GM04503 (cell line): ENCODE data around the gene SNCB.
"Not testable (repeated sequence)": the region's sequence is repeated elsewhere in the genome, so short reads cannot be mapped to it uniquely, and the experiment has no call there.

Experiments
- DNase-seq: peaks from one replicate; pipeline ENCODE4 v3.0.0-alpha.2; 2012; ENCODE audit warnings: low read depth

The SNCB gene

DNA sequence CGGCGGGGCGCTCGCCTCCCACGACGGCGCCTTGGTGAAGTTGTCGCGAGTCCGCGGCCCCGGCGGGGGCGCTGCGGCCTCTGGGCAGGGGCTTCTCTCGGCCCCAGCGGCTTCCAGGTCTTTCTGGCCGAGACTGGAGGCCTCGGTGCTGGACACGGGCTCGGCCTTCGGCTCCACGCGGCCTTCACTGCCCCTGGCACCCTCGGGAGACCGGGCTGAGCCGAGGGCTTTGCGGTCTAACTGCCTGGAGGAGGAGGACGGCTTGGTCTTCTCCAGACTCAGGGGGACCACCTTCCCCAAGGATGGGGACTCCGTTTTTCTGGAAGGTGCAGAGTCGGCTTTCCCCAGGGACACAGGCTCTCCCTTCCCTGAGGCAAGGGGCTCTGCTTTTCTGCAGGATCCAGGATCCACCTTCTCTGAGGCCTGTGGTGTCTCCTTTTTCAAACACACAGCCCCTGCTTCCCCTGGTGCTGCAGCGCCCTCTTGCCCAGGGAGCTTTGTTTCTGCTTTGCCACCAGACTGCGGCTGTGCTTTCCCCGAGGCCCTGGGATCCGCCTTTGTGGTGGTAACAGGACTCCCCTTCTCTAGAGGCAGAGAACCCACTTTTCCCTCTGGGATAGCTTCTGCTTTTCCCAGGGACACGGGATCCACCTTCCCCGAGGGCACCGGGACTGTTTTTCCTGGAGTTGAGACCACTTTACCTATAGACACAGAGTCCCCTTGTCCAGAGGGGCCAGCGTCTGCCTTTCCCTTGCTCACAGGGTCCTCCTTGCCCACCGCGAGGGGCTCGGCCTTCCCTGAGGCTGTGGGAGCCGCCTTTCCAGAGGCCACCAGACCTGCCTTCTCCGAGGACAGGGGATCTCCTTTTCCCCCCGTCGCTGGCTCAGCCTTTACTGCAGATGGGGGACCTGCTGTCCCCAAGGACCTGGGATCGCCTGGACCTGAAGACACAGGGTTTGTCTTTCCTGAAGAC, 32.6 kb downstream of the SNCB start:
- no peak for DNase-seq

DNA sequence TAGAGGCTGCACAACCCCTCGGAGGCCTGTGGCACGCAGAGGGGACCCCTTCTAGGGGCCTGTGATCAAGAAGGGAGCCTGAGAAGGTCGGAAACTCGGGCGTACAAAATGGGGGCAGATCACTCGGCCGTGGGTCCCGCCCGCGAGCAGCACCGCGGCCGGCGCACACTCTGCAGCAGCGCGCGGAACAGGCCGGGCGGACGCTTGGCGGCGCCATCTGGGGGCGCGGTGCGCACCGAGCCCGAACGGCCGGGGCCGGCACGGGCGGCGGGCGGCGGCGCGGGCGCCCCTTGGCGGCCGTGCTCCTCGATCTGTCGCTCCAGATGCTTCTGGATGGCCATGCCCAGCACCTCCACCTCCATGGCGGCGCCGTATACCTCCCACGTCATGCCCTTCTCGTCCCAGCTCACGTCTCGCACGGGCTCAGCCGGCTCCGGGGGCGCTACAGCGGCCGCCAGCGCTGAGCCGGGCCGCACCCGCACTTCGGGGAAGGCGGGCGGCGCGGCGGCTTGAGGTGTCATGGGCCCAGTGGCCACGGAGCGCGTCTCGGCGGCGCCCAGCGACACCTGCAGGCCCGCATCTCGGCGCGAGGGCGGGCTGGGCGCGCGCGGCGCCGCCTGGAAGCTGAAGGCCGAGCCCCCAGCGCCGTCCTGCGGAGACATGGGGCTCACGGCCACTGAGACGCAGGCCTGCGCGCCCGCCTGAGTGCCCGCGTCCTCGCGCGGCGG, 33.5 kb downstream of the SNCB start:
- no peak for DNase-seq

DNA sequence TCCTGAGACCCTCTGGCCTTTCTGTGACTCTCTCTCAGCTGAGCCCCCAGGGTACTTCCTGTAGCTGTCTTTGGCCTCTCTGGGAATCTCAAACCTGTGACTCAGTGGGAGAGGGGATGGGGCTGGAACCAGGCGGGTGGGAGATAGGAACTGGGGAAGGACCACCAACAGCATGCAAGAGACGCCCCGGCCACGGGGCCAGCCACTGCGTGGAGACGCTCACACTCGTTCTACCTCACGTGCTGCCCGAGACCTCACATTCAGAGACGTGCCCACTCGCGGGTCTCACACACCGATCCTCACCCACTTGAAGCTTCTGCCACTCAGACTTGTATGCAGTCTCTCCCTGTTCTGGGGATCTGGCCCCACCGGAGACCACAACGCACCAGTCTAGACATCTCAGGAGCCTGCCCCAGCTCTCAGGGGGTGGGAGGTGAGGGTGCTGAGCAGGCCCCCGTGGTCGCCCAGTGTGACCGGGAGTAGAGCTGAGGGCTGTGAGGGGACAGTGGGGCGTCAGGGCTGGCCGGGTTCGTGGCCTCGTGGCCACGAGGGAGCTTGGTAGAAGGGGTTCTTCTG, 34.2 kb downstream of the SNCB start:
- DNase-seq: no peak

DNA sequence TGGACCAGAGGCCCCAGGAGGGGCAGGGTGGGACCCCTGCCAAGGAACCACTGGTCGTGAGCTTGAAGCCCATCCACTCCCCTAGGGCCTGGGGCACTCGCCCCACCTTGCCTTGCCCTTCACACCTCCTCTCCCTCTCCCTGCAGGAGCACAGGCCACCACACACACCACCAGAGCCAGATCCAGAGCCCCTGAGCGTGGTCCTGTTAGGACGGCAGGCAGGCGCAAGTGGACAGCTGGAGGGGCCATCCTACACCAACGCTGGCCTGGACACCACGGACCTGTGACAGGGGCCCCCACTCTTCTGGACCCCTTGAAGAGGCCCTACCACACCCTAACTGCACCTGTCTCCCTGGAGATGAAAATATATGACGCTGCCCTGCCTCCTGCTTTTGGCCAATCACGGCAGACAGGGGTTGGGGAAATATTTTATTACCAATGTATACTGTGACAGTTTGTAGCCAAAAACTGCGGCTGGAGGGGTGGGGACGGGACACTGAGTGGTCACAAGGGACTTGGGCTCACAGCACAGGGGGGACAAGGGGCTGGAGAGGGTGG, 34.9 kb downstream of the SNCB start:
- no peak for DNase-seq

DNA sequence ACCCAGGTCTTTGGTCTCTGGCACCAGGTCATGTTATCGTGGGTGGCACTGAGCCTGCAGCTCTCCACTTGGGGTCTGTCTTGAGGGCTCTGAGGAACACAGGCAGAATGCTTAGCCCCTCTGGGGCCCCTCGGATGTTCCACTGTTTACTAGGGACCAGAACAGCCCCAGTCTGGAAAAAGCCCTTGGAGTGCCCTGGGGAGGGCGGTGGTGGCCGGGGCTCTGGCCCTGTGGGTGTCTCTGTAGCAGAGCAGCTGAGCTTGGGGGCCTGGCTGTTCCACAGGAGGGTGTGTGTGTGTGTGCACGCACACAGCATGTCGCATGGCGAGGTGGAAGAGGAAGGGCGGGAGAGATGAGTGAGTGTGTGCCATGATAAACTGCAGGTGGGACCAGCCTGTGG, 35.8 kb downstream of the SNCB start:
- DNase-seq: no peak

DNA sequence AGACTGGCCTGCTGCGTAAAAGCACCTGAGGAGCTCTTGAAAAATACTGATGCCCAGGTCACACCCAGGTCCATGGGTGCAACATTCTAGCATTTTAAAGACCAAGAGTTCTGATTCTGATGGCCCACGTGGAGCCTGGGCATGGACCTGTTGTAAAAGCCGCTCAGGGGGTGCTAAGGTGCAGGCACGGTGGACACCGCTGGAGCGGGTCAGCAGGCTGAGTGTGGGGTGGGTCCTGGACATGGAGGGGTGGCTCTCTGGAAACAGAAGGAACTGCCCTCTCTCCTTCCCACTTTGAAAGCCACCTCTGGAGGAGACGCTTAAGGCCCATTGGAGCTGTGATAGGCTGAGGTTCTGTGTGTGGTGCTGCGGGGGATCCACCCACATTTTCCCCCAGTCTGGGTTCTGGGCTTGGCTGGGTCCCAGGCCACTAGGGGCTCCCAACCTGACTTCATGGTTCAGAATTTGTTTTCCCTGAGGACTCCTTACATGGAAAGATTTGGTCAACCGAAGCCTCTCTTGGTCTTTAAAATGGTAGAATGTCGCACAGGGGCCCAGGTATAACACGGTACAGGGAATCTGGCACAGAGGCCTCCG, 37.0 kb downstream of the SNCB start:
- no peak for DNase-seq

DNA sequence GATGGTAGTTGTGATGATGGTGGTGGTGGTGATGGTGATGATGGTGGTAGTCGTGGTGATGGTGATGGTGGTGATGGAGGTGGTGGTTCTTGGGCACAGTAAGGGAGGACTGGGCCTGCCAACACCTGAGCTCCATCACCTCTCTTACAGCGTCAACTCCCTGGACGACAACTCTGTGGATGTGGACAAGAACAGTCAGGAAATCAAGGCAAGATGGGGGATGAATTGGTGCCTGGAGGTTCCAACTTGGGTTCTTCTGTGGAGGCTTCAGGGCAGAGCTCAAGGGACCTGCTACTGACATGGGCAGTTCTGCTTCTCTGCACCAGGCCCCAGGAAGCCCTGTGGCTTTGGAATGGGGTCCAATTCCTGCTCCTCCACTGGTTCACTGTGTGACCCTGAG, 37.8 kb downstream of the SNCB start:
- no peak for DNase-seq

DNA sequence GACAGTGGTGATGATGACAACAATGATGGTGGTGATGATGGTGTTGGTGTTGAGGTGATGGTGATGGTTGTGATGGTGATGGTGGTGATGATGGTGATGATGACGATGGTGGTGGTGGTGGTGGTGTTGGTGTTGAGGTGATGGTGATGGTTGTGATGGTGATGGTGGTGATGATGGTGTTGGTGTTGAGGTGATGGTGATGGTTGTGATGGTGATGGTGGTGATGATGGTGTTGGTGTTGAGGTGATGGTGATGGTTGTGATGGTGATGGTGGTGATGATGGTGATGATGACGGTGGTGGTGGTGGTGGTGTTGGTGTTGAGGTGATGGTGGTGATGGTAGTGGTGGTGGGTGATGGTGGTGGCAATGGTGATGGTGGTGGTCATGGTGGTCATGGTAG, 38.7 kb downstream of the SNCB start:
- DNase-seq: not testable (repeated sequence)

DNA sequence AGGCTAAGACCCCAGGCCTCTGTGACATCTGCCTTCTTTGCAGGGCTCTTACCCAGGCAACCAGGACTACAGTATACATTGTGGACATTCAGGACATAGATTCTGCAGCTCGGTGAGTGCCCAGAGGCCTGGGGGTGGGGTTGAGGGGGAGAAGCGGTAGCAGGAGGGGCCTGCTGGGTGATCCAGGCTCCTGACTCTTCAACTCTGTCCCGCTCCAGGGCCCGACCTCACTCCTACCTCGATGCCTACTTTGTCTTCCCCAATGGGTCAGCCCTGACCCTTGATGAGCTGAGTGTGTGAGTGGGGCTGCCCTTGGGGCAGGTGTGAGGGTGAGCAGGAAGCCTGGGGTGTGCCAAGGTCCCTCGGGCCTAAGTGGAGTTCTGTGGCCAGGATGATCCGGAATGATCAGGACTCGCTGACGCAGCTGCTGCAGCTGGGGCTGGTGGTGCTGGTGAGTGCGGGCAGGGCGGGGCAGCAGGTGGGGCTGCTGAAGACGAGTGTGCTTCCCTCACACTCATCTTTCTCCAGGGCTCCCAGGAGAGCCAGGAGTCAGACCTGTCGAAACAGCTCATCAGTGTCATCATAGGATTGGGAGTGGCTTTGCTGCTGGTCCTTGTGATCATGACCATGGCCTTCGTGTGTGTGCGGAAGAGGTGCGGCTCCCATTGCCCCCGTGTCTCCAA, 40.2 kb downstream of the SNCB start:
- no peak for DNase-seq

DNA sequence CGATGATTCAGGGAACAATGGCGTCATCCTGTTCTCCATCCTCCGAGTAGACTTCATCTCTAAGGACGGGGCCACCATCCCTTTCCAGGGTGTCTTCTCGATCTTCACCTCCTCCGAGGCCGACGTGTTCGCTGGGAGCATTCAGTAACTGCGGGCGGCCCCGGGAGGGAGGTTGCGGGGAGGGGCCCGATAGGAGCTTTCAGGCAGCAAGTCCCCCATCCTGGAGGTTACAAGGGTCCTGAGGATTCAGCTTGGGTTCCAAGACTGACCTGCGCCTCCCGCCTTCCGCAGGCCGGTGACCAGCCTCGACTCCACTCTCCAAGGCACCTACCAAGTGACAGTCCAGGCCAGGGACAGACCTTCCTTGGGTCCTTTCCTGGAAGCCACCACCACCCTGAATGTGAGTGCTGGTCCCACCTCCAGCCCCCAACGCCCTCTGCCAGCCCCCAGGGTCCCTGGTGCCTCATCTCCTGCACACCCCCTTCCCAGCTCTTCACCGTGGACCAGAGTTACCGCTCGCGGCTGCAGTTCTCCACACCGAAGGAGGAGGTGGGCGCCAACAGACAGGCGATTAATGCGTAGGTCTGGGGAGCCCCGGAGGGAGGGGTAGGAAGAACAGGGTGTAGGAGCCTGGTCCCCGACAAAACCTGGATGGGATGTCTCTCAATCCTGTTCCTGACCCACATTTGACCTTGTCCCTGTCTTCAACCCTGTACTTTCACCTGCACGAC, 41.1 kb downstream of the SNCB start:
- DNase-seq: no peak

DNA sequence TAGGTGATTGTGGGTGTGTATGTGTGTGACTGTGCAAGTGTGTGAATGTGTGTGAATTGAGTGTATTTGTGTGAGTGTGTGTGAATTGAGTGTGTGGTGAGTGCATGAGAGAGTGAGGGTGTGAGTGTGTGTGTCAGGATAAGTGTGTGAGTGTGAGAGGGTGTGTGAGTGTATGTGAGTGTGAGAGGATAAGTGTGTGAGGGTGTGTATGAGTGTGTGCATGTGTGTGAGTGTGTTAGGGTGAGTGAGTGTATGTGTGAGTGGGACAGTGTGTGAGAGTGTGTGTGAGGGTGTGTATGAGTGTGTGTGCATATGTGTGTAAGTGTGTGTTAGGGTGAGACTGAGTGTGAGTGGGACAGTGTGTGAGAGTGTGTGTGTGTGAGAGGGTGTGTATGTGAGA, 42.0 kb downstream of the SNCB start:
- DNase-seq: no peak

DNA sequence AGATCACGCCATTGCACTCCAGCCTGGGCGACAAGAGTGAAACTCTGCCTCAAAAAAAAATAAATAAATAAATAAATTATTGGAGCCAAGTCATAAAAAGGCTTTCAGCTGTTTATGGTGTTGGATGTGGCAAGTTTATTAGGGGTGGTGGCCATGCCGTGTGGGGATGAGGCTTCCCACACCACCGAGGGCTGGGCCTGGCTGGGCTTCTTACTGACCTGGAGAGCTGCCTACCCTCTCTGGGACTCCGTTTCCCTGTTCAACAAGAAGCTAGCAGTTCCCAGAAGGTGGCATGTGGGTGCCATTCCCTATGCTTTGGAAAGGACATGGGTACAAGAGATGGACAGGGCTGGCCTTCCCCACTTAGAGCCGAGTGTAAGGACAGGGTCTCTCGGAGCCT, 42.9 kb downstream of the SNCB start:
- DNase-seq: no peak

DNA sequence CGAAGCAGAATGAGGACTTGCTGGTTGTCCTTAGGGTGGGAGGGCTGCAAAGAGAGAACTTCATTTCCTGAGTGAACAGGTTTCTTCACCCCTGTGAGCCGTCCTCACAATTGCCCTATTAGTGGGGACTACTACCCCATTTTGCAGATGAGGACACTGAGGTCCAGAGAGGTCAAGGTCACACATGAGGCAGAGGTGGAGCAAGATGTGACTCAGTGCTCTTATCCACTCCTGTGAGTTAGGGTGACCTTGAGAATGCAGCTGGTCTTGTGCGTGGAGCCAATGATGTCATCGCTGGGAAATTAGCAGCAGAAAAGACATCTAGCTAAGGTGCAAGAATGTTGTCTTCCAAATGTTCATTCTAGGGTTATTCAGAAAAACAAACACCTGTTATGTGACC, 47.3 kb downstream of the SNCB start:
- no peak for DNase-seq

DNA sequence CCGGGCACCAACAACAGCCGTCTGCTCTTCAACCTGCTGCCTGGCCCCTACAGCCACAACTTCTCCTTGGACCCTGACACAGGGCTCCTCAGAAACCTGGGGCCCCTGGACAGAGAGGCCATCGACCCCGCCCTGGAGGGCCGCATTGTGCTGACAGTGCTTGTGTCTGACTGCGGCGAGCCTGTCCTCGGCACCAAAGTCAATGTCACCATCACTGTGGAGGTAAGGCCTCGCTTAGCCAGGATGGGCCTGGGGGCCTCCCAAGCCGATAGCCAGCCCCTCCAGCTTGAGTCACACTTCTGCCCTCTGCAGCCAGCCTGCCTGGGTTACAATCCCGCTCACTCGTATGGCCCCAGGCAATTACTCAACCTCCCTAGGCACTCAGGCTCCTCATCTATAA, 49.0 kb downstream of the SNCB start:
- no peak for DNase-seq

DNA sequence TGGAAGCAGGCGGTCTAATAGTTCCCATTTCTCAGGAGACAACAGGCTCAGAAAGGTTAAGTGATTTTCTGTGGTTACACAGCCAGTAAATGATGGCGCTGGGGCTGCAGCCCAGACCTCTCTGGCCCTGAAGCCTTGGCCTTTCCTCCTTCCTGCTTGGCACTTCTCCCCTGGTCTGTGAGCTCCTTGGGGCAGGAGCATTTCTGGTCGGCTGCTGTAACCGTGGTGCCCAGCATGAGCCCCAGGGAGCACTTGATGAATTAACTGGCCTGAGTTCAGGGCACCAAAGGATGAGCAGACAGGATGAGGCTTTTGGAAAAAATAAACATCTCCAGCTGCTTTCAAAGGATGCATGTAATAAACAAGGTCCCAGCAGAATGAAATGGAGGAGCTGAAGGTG, 51.0 kb downstream of the SNCB start:
- no peak for DNase-seq

DNA sequence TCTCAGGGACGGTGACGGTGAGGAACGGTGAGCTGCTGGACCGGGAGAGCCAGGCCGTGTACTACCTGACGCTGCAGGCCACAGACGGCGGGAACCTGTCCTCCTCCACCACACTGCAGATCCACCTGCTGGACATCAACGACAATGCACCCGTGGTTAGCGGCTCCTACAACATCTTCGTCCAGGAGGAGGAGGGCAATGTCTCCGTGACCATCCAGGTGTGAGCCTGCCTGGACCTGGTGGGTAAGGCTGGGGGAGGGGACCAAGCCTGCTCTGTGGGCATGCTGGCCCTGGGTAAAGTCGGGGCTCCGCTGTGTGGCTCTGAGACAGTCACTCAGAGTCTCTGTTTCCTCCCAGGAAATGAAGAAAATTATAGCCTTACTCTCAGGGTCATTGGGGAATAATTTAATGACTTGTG, 51.9 kb downstream of the SNCB start:
- DNase-seq: no peak

DNA sequence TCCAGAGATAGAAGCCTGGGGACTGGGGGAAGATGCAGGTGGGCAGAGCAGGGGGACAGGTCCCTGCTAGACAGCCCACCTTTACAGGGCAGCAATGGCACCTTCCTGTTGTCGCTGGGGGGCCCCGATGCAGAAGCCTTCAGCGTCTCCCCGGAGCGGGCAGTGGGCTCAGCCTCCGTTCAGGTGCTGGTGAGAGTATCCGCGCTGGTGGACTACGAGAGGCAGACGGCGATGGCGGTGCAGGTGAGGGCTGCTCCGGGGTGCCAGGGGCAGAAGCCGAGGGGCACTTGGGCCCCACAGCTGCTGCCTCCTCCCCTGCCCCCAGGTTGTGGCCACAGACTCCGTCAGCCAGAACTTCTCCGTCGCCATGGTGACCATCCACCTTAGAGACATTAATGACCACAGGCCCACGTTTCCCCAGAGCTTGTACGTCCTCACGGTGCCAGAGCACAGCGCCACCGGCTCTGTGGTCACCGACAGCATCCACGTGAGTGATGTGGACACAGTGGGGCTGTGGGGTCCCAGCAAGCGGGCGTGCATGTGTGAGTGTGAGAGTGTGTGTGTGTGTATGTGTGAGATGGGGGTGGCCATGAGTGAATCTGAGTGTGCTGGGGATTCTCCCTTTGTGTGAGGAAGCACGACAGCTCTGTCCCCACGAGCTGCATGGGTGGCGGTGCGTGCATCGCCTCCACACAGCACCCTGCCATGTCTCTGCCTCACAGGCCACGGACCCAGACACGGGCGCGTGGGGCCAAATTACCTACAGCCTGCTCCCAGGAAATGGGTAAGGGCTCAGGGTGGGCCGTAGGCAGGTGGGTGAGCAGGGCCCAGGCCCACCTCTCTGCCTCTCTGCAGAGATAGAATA, 52.8 kb downstream of the SNCB start:
- DNase-seq: no peak

DNA sequence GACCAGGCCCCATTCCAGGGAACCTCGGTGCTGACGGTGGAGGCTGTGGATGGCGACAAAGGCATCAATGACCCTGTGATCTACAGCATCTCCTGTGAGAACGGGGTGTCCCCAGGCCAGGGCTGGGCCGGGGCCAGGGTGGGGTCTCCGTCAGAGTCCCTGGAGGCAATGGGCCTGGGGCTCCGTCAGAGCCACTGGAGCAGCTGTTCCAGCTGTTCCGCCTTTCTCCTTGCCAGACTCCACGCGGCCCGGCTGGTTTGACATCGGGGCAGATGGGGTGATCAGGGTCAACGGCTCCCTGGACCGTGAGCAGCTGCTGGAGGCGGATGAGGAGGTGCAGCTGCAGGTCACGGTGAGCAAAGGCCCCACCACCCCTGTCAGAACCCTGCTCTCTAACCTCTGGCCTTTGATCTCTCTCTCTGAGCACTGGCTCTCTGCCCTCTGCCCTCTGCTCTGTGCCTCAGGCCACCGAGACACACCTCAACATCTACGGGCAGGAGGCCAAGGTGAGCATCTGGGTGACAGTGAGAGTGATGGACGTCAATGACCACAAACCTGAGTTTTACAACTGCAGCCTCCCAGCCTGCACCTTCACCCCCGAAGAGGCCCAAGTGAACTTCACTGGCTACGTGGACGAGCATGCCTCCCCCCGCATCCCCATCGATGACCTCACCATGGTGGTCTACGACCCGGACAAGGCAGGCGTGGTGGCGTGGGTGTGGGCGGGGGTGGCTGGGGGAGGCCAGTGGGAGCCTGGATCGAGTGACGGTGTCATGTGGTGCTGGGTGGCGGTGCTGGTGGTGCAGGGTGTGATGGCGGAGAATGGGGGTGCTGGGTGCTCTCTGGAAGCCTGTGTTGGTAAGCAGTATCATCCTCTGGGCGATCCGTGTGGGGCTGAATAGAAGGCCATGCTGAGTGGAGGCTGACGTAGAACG, 54.6 kb downstream of the SNCB start:
- DNase-seq: no peak

DNA sequence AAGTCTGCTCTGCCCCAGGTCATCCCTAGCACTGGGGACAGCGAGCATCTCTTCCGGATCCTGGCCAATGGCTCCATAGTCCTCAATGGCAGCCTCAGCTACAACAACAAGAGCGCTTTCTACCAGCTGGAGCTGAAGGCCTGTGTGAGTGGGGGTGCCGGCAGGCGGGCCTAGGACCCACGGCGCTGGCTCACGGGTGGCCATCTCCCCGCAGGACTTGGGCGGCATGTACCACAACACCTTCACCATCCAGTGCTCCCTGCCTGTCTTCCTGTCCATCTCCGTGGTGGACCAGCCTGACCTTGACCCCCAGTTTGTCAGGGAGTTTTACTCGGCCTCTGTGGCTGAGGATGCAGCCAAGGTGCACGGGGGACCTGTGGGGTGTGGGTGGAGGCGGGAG, 55.3 kb downstream of the SNCB start:
- no peak for DNase-seq
